HCT116 (cell line): Measurements from ENCODE around the gene PLAU. TPM values are rescaled to one million over a fixed set of nuclear protein-coding genes. Genes with fewer than 3 reads are reported as not detected.

Experiments used
- ATAC-seq: fragments of 200-7000 bp; cut with Tn5 transposase; 2 replicates; pipeline ENCODE4 v1.9.1; 2020; ENCODE audit warnings: mild to moderate bottlenecking, moderate library complexity
- BruUV-seq: library from RNA; stranded (reverse); fragments of 400-500 nt; replicated peaks from 2 replicates; lab custom pipeline; 2021; lab: Mats Ljungman, UMichigan
- CTCF ChIA-PET: fragments of 300-600 bp; sonication (Branson Sonifier 250); formaldehyde crosslinking; loops from one replicate; lab custom pipeline; 2021; ENCODE audit warnings: antibody characterized with exemption; lab: Charles Lee
- POLR2A ChIA-PET: fragments of 300-600, 350-600 bp; sonication (Branson Sonifier 250); formaldehyde crosslinking; loops from one replicate; lab custom pipeline; 2021; ENCODE audit warnings: antibody characterized with exemption; lab: Charles Lee
- RAD21 ChIA-PET, 2 experiments: fragments of 300-600 bp; sonication (Branson Sonifier 250); formaldehyde crosslinking; loops; one replicate each; lab custom pipeline; 2023; ENCODE audit warnings: low total read pairs in 2 of 2; ENCODE audit not compliant: uncharacterized antibody in 2 of 2, unreplicated experiment in 2 of 2, low non-redundant PET in 1 of 2; lab: Charles Lee
- DNase-seq: peaks from one replicate; pipeline ENCODE4 v3.0.0-alpha.2; 2010; ENCODE audit warnings: low read depth, low spot score
- H2AFZ ChIP-seq: fragments of 200-600 bp; shearing (Covaris generic), sonication (generic); 2 replicates; pipeline ENCODE4 v1.6.1; 2017; ENCODE audit warnings: low read depth, mixed run types, mixed read lengths, antibody characterized with exemption, low read length; ENCODE audit not compliant: poor library complexity, severe bottlenecking
- H3K27ac ChIP-seq: 2 replicates; pipeline ENCODE4 v1.5.1; 2012; ENCODE audit warnings: low read depth, low read length
- H3K27me3 ChIP-seq: fragments of 200-600 bp; sonication (generic); 2 replicates; pipeline ENCODE4 v1.6.1; 2016; ENCODE audit warnings: mixed run types, low read length, mixed read lengths; ENCODE audit not compliant: insufficient read depth
- H3K36me3 ChIP-seq, 2 experiments: fragments of 200-500 bp in 1 of 2; fragments of 200-600 bp in 1 of 2; sonication (Bioruptor generic) in 1 of 2; sonication (generic) in 1 of 2; 2 replicates each; pipeline versions ENCODE4 v1.5.1 to v1.6.1; 2014 to 2016; ENCODE audit warnings: low read length in 2 of 2, inconsistent platforms in 1 of 2, mixed read lengths in 1 of 2, mixed run types in 1 of 2; ENCODE audit not compliant: insufficient read depth in 2 of 2, control insufficient read depth in 1 of 2
- H3K4me1 ChIP-seq, 2 experiments: fragments of 200-600 bp in 1 of 2; sonication (generic) in 1 of 2; 2 replicates each; pipeline versions ENCODE4 v1.5.1 to v1.6.1; 2012 to 2017; ENCODE audit warnings: low read length in 2 of 2, inconsistent platforms in 1 of 2, mild to moderate bottlenecking in 1 of 2, mixed read lengths in 1 of 2, mixed run types in 1 of 2, moderate library complexity in 1 of 2; ENCODE audit not compliant: insufficient read depth in 2 of 2, control insufficient read depth in 1 of 2
- H3K4me2 ChIP-seq: fragments of 200-600 bp; sonication (generic); 2 replicates; pipeline ENCODE4 v1.6.1; 2017; ENCODE audit warnings: mixed run types, low read length, mixed read lengths
- H3K4me3 ChIP-seq, 2 experiments: fragments of 200-600 bp in 1 of 2; sonication (generic) in 1 of 2; replicated peaks in 1 of 2; 2 replicates each; pipeline ENCODE4 v1.5.1; 2011 to 2016; ENCODE audit warnings: low read length in 2 of 2, control low read depth in 1 of 2, low read depth in 1 of 2, mild to moderate bottlenecking in 1 of 2, mixed read lengths in 1 of 2, mixed run types in 1 of 2
- H3K79me2 ChIP-seq: fragments of 200-600 bp; sonication (generic); 2 replicates; pipeline ENCODE4 v1.6.1; 2017; ENCODE audit warnings: mild to moderate bottlenecking, mixed run types, low read length, moderate library complexity, mixed read lengths; ENCODE audit not compliant: insufficient read depth
- H3K9ac ChIP-seq: fragments of 200-600 bp; sonication (generic); 2 replicates; pipeline ENCODE4 v1.6.1; 2016; ENCODE audit warnings: low read length, mixed read lengths
- H3K9me2 ChIP-seq: fragments of 200-600 bp; sonication (generic), shearing (Covaris generic); 2 replicates; pipeline ENCODE4 v1.6.1; 2017; ENCODE audit warnings: mixed run types, mild to moderate bottlenecking, moderate library complexity; ENCODE audit not compliant: insufficient read depth
- H3K9me3 ChIP-seq, 2 experiments: fragments of 200-500 bp in 1 of 2; fragments of 200-600 bp in 1 of 2; sonication (Bioruptor generic) in 1 of 2; sonication (generic) in 1 of 2; 2 replicates each; pipeline ENCODE4 v1.6.1; 2014 to 2017; ENCODE audit warnings: low read length in 2 of 2, mixed read lengths in 2 of 2, inconsistent platforms in 1 of 2, low read depth in 1 of 2, mild to moderate bottlenecking in 1 of 2, mixed run types in 1 of 2, moderate library complexity in 1 of 2; ENCODE audit not compliant: control insufficient read depth in 1 of 2, insufficient read depth in 1 of 2
- H4K20me1 ChIP-seq: fragments of 200-600 bp; sonication (generic), shearing (Covaris generic); 2 replicates; pipeline ENCODE4 v1.6.1; 2017; ENCODE audit warnings: mixed run types, mild to moderate bottlenecking, moderate library complexity; ENCODE audit not compliant: insufficient read depth
- EGR1 ChIP-seq: IDR thresholded peaks from 2 replicates; pipeline ENCODE4 v1.6.1; 2012; ENCODE audit warnings: low read depth
- EZH2phosphoT487 ChIP-seq: fragments of 200-600 bp; IDR thresholded peaks from 2 replicates; pipeline ENCODE4 v1.6.1; 2018; ENCODE audit warnings: antibody characterized with exemption, borderline replicate concordance
- POLR2AphosphoS5 ChIP-seq: IDR thresholded peaks from 2 replicates; pipeline ENCODE4 v1.6.1; 2011; ENCODE audit warnings: mild to moderate bottlenecking, low read depth, low read length, moderate library complexity
- SRF ChIP-seq: IDR thresholded peaks from 2 replicates; pipeline ENCODE4 v1.6.1; 2012; ENCODE audit warnings: low read depth
- ZFX ChIP-seq: fragments of 450-650 bp; IDR thresholded peaks from 2 replicates; pipeline ENCODE4 v1.6.1; 2017
- intact Hi-C: fragments of 100-400 bp; cut with micrococcal nuclease; formaldehyde crosslinking; loops from 2 replicates; pipeline ENCODE4 v1.10.0; 2022
- total RNA-seq: library from RNA; stranded (reverse); gene quantifications from one replicate; pipeline ENCODE4 v1.2.1, GENCODE V29; 2021; ENCODE audit not compliant: unreplicated experiment

Gene PLAU
- total RNA-seq, 1 experiment from 2014 or later: 60.3 TPM

GRCh38 chr10:73914036-73914435 is 3.1 kb downstream of the PLAU start:
- Histone ChIP-seq H3K27ac (no peak overlapping the region), H3K27me3 (no peaks in the 10 kb centered on the region), H4K20me1 (no peaks in the 10 kb centered on the region), H3K4me1 (peaks cover 18 to 50% of the 10 kb centered on the region in 2 experiments), H3K4me2 (no peak overlapping the region), H3K9me2 (no peaks in the 10 kb centered on the region), H3K4me3 (no peak overlapping the region), H2AFZ (no peak overlapping the region), H3K79me2 (peaks cover 9% of the 10 kb centered on the region; the same call in 1 of the 2 replicates), H3K9me3 (no peaks in the 10 kb centered on the region), H3K36me3 (peaks cover 2 to 20% of the 10 kb centered on the region in 2 experiments; a peak in 2 of 4 replicates), H3K9ac (no peak overlapping the region)
- ChIA-PET CTCF (no interaction called here), RAD21 (no interaction called here), POLR2A (interaction anchor here (7.0 kb wide), 1 partner anchor 26 kb away, joined by 32 read pairs; no protein-coding TSS in a partner anchor)
- no TSS peak for BruUV-seq
- DNase-seq: no peak
- no peak for TF ChIP-seq SRF
- no peak for TF ChIP-seq ZFX
- no peak for TF ChIP-seq EZH2phosphoT487
- ATAC-seq: no peak
- intact Hi-C loops: no loop called here

GRCh38 chr10:73915206-73915851 is 4.4 kb downstream of the PLAU start:
- no peak for ATAC-seq
- ChIA-PET RAD21 (no interaction called here), POLR2A (interaction anchor here (1.7 to 7.0 kb wide), 3 partner anchors 9 to 27 kb away, joined by 4 to 32 read pairs (median 27); no protein-coding TSS in a partner anchor), CTCF (no interaction called here)
- Histone ChIP-seq H3K36me3 (peaks cover 2 to 20% of the 10 kb centered on the region in 2 experiments; a peak in 2 of 4 replicates), H3K4me2 (no peak overlapping the region), H3K27ac (no peak overlapping the region), H3K9me2 (no peaks in the 10 kb centered on the region), H3K27me3 (no peaks in the 10 kb centered on the region), H3K9me3 (no peaks in the 10 kb centered on the region), H3K4me1 (peaks cover 5 to 49% of the 10 kb centered on the region in 2 experiments), H3K9ac (no peak overlapping the region), H3K79me2 (peaks cover 9% of the 10 kb centered on the region; the same call in 1 of the 2 replicates), H3K4me3 (no peak overlapping the region), H4K20me1 (no peaks in the 10 kb centered on the region), H2AFZ (no peak overlapping the region)
- DNase-seq: no peak
- intact Hi-C loops: no loop called here
- TF ChIP-seq POLR2AphosphoS5: no peak
- TF ChIP-seq EGR1: no peak
- no TSS peak for BruUV-seq
